ENCODE data around the gene PCDHGA6. TPM values are rescaled to one million over a fixed set of nuclear protein-coding genes. Genes with fewer than 3 reads are reported as not detected.
A peak's percentile ranks its signal among the peaks of the same experiment; 100 is the strongest.

Gene PCDHGA6
- total RNA-seq, 1 donor = 4.7 TPM

DNA sequence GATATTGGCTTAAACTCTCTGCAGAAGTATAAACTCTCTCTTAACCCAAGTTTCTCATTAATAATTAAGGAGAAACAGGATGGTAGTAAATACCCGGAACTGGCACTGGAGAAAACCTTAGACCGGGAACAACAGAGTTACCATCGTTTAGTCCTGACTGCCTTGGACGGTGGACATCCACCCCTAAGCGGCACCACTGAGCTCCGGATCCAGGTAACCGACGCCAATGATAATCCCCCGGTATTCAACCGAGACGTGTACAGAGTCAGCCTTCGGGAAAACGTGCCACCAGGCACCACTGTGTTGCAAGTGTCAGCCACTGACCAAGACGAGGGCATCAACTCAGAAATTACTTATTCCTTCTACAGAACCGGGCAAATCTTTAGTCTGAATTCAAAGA is 24.9 kb downstream of the PCDHGA6 start:
- DNase-seq (ENCODE audit: low read depth) = no peak
- H3K4me3 ChIP-seq (ENCODE audit: low read depth, low read length) = peak overlapping the region; percentile 3
- TF ChIP-seq, protein P1, sequence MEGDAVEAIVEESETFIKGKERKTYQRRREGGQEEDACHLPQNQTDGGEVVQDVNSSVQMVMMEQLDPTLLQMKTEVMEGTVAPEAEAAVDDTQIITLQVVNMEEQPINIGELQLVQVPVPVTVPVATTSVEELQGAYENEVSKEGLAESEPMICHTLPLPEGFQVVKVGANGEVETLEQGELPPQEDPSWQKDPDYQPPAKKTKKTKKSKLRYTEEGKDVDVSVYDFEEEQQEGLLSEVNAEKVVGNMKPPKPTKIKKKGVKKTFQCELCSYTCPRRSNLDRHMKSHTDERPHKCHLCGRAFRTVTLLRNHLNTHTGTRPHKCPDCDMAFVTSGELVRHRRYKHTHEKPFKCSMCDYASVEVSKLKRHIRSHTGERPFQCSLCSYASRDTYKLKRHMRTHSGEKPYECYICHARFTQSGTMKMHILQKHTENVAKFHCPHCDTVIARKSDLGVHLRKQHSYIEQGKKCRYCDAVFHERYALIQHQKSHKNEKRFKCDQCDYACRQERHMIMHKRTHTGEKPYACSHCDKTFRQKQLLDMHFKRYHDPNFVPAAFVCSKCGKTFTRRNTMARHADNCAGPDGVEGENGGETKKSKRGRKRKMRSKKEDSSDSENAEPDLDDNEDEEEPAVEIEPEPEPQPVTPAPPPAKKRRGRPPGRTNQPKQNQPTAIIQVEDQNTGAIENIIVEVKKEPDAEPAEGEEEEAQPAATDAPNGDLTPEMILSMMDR (IDR thresholded peaks at IDR 0.05; ENCODE audit: insufficient read depth, low read depth, low read length) = no peak

DNA sequence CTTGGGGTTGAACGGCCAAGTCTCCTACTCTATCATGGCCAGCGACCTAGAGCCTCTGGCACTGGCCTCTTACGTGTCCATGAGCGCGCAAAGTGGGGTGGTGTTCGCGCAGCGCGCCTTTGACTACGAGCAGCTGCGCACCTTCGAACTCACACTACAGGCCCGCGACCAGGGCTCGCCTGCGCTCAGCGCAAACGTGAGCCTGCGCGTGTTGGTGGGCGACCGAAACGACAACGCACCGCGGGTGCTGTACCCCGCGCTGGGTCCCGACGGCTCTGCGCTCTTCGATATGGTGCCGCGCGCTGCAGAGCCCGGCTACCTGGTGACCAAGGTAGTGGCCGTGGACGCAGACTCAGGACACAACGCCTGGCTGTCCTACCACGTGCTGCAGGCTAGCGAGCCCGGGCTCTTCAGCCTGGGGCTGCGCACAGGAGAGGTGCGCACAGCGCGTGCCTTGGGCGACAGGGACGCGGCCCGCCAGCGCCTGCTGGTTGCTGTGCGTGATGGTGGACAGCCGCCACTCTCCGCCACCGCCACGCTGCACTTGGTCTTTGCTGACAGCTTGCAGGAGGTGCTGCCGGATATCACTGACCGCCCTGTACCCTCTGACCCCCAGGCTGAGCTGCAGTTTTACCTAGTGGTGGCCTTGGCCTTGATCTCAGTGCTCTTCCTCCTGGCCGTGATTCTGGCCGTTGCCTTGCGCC is 26.0 kb downstream of the PCDHGA6 start:
- TF ChIP-seq, protein P1 (IDR thresholded peaks at IDR 0.05; ENCODE audit: insufficient read depth, low read depth, low read length) = no peak
- DNase-seq (ENCODE audit: low read depth) = no peak
- H3K4me3 ChIP-seq (ENCODE audit: low read depth, low read length) = no peak overlapping the region

DNA sequence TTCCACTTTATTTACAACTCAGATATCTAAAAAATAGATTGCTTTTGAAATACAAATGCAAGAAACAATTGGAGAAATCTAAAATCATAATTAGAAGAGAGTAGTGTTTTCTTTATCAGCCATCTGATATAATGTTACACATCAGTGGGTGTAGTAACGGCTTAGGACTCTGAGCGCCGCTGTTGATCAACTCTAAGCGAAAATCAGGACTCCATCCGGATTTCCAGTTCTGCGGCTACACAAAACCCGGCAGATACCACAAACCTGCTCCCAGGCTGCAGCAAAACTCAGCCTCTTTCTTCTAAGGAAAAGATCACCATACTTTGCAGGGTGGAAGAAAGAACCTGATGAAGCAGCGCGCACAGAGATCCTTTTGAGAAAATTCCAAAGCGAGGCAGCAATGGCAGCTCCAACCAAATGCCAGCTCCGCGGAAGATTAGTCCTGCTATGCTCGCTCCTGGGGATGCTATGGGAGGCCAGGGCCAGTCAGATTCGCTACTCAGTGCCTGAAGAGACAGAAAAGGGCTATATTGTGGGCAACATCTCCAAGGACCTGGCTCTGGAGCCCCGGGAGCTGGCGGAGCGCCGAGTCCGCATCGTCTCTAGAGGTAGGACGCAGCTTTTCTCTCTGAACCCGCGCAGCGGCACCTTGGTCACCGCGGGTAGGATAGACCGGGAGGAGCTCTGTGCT is 29.0 kb downstream of the PCDHGA6 start, which contains the start of gene PCDHGA9:
TSS of gene PCDHGA9 (plus strand) at position 226 of the 691 bp plus-strand sequence. CDS start at position 401, 175 bp downstream.
- DNase-seq (ENCODE audit: low read depth) = peak; percentile 37
- TF ChIP-seq, protein P1 (IDR thresholded peaks at IDR 0.05; ENCODE audit: insufficient read depth, low read depth, low read length) = peak; percentile 42
- H3K4me3 ChIP-seq (ENCODE audit: low read depth, low read length) = peak within 1 kb of the TSS; percentile 43

DNA sequence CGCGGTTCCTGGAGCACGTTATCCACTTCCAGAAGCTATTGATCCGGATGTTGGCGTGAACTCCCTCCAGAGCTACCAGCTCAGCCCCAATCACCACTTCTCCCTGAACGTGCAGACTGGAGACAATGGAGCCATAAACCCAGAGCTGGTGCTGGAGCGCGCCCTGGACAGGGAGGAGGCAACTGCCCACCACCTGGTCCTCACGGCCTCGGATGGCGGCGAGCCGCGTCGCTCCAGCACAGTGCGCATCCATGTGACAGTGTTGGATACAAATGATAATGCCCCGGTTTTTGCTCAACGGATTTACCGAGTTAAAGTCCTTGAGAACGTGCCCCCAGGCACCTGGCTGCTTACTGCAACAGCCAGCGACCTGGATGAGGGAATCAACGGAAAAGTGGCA is 29.7 kb downstream of the PCDHGA6 start:
- TF ChIP-seq, protein P1 (IDR thresholded peaks at IDR 0.05; ENCODE audit: insufficient read depth, low read depth, low read length) = no peak
- no peak overlapping the region for H3K4me3 ChIP-seq (ENCODE audit: low read depth, low read length)
- no peak for DNase-seq (ENCODE audit: low read depth)

DNA sequence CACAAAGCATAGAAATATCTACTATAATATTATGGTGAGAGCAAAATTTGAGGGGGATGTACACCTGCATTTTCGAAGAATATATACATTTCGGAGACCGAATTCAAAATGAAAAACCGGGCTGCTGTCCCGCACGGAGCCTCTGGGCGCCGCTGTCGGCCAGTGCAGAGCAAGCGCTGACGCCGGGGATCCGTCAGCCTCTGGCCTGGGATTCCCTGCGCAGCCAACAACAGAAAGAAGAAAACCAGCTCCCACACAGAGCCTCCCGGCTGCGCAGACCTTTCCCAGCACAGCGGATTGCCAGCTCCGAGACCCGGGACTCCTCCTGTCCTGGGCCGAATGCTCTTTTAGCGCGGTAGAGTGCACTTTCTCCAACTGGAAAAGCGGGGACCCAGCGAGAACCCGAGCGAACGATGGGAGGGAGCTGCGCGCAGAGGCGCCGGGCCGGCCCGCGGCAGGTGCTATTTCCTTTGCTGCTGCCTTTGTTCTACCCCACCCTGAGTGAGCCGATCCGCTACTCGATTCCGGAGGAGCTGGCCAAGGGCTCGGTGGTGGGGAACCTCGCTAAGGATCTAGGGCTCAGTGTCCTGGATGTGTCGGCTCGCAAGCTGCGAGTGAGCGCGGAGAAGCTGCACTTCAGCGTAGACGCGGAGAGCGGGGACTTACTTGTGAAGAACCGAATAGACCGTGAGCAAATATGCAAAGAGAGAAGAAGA is 34.3 kb downstream of the PCDHGA6 start, which contains the start of gene PCDHGB6:
TSS of gene PCDHGB6 (plus strand) at position 232 of the 716 bp plus-strand sequence. CDS start at position 414, 182 bp downstream.
- H3K4me3 ChIP-seq (ENCODE audit: low read depth, low read length) = peak within 1 kb of the TSS; percentile 46
- TF ChIP-seq, protein P1 (IDR thresholded peaks at IDR 0.05; ENCODE audit: insufficient read depth, low read depth, low read length) = peak; percentile 71
- DNase-seq (ENCODE audit: low read depth) = peak; percentile 55

DNA sequence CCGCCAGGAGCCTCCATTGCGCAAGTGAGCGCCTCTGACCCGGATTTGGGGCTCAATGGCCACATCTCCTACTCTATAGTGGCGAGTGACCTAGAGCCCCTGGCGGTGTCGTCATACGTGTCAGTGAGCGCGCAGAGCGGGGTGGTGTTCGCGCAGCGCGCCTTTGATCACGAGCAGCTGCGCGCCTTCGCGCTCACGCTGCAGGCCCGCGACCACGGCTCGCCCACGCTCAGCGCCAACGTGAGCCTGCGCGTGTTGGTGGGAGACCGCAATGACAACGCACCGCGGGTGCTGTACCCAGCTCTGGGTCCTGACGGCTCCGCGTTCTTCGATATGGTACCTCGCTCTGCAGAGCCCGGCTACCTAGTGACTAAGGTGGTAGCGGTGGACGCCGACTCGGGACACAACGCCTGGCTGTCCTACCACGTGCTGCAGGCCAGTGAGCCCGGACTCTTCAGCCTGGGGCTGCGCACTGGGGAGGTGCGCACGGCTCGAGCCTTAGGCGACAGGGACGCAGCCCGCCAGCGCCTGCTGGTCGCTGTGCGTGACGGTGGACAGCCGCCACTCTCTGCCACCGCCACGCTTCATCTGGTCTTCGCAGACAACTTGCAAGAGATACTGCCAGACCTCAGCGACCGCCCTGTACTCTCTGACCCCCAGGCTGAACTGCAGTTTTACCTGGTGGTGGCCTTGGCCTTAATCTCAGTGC is 36.1 kb downstream of the PCDHGA6 start:
- TF ChIP-seq, protein P1 (IDR thresholded peaks at IDR 0.05; ENCODE audit: insufficient read depth, low read depth, low read length) = no peak
- no peak overlapping the region for H3K4me3 ChIP-seq (ENCODE audit: low read depth, low read length)
- DNase-seq (ENCODE audit: low read depth) = no peak

All from fibroblast of villous mesenchyme (primary cell).